ENCODE results near the gene GPR78. TPM values are rescaled to one million over a fixed set of nuclear protein-coding genes. Genes with fewer than 3 reads are reported as not detected.

Gene GPR78
- polyA plus RNA-seq, 1 donor (not counting 4 experiments of a cell fraction or from before 2014, with no cell fraction given) = not detected

- no peak for FAIRE-seq
- Histone ChIP-seq H3K27me3 (ENCODE audit: control insufficient read depth, extremely low read depth, insufficient read depth, low read length) (no peaks in the 10 kb centered on the region), H3K9ac (ENCODE audit: control insufficient read depth, extremely low read depth, insufficient read depth, low read length) (no peak overlapping the region), H4K20me1 (ENCODE audit: control insufficient read depth, extremely low read depth, insufficient read depth, low read length) (no peaks in the 10 kb centered on the region), H3K4me1 (ENCODE audit: control insufficient read depth, extremely low read depth, insufficient read depth, low read length) (no peaks in the 10 kb centered on the region), H3K4me3 (ENCODE audit: control insufficient read depth in 2 of 3, extremely low read depth in 1 of 3, insufficient read depth in 2 of 3, low read depth in 1 of 3, low read length in 3 of 3) (no peak overlapping the region), H3K27ac (ENCODE audit: control insufficient read depth, insufficient read depth, low read length) (no peak overlapping the region), H3K36me3 (ENCODE audit: control insufficient read depth in 2 of 2, extremely low read depth in 1 of 2, insufficient read depth in 2 of 2, low read length in 2 of 2) (no peaks in the 10 kb centered on the region), H3K9me3 (ENCODE audit: control insufficient read depth, low read depth, low read length) (no peaks in the 10 kb centered on the region), H3K4me2 (ENCODE audit: control insufficient read depth, extremely low read depth, insufficient read depth, low read depth, low read length) (no peak overlapping the region), H3K79me2 (ENCODE audit: control insufficient read depth, insufficient read depth, low read length) (no peaks in the 10 kb centered on the region), H2AFZ (ENCODE audit: control insufficient read depth, low read length) (no peak overlapping the region), H3K9me1 (ENCODE audit: control insufficient read depth, extremely low read depth, insufficient read depth, low read length) (no peaks in the 10 kb centered on the region)
- dilution Hi-C loops (cut with MboI; ENCODE audit: extremely low pct_ligation_motif_present, low sequenced_read_pairs) = no loop called here
- TF ChIP-seq, protein P1, sequence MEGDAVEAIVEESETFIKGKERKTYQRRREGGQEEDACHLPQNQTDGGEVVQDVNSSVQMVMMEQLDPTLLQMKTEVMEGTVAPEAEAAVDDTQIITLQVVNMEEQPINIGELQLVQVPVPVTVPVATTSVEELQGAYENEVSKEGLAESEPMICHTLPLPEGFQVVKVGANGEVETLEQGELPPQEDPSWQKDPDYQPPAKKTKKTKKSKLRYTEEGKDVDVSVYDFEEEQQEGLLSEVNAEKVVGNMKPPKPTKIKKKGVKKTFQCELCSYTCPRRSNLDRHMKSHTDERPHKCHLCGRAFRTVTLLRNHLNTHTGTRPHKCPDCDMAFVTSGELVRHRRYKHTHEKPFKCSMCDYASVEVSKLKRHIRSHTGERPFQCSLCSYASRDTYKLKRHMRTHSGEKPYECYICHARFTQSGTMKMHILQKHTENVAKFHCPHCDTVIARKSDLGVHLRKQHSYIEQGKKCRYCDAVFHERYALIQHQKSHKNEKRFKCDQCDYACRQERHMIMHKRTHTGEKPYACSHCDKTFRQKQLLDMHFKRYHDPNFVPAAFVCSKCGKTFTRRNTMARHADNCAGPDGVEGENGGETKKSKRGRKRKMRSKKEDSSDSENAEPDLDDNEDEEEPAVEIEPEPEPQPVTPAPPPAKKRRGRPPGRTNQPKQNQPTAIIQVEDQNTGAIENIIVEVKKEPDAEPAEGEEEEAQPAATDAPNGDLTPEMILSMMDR (optimal IDR thresholded peaks at IDR 0.05 in 1 of 3, IDR thresholded peaks at IDR 0.05 in 1 of 3, conservative IDR thresholded peaks at IDR 0.05 in 1 of 3; ENCODE audit: extremely low read depth in 1 of 3, insufficient read depth in 2 of 3, low read length in 3 of 3) = no peak
- TF ChIP-seq EZH2 (IDR thresholded peaks at IDR 0.05; ENCODE audit: low read length) = no peak
- no peak for DNase-seq (ENCODE audit: low read depth, low spot score)
These were observed 25.1 kb downstream of the GPR78 start for GRCh38 chr4:8605289-8605688.

DNA sequence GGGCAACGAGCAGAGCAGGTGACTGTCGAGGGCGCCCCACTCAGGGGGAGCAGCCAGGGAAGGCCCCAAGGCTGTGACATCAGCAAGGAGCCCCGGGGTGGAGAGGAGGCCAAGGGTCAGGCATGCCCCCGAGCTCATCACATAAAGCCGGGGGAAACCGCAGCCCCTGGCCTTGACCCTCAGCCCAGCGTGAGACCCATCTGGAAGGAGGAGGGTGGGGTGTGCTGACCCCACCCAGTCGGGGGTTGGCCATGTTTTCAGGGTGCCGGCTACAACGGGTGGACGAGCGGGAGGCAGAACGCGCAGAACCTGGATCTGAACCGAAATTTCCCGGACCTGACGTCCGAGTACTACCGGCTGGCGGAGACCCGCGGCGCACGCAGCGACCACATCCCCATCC, 26.3 kb downstream of the GPR78 start:
- Histone ChIP-seq H3K4me1 (ENCODE audit: control insufficient read depth, extremely low read depth, insufficient read depth, low read length) (no peaks in the 10 kb centered on the region), H3K79me2 (ENCODE audit: control insufficient read depth, insufficient read depth, low read length) (no peaks in the 10 kb centered on the region), H3K27me3 (ENCODE audit: control insufficient read depth, extremely low read depth, insufficient read depth, low read length) (no peaks in the 10 kb centered on the region), H2AFZ (ENCODE audit: control insufficient read depth, low read length) (no peak overlapping the region), H3K27ac (ENCODE audit: control insufficient read depth, insufficient read depth, low read length) (no peak overlapping the region), H3K9me1 (ENCODE audit: control insufficient read depth, extremely low read depth, insufficient read depth, low read length) (no peaks in the 10 kb centered on the region), H4K20me1 (ENCODE audit: control insufficient read depth, extremely low read depth, insufficient read depth, low read length) (no peaks in the 10 kb centered on the region), H3K4me2 (ENCODE audit: control insufficient read depth, extremely low read depth, insufficient read depth, low read depth, low read length) (no peak overlapping the region), H3K4me3 (ENCODE audit: control insufficient read depth in 2 of 3, extremely low read depth in 1 of 3, insufficient read depth in 2 of 3, low read depth in 1 of 3, low read length in 3 of 3) (no peak overlapping the region), H3K36me3 (ENCODE audit: control insufficient read depth in 2 of 2, extremely low read depth in 1 of 2, insufficient read depth in 2 of 2, low read length in 2 of 2) (no peaks in the 10 kb centered on the region), H3K9ac (ENCODE audit: control insufficient read depth, extremely low read depth, insufficient read depth, low read length) (no peak overlapping the region), H3K9me3 (ENCODE audit: control insufficient read depth, low read depth, low read length) (no peaks in the 10 kb centered on the region)
- DNase-seq (ENCODE audit: low read depth, low spot score) (no peak), FAIRE-seq (no peak)
- TF ChIP-seq EZH2 (IDR thresholded peaks at IDR 0.05; ENCODE audit: low read length) = no peak
- TF ChIP-seq, protein P1 (optimal IDR thresholded peaks at IDR 0.05 in 1 of 3, IDR thresholded peaks at IDR 0.05 in 1 of 3, conservative IDR thresholded peaks at IDR 0.05 in 1 of 3; ENCODE audit: extremely low read depth in 1 of 3, insufficient read depth in 2 of 3, low read length in 3 of 3) = no peak
- dilution Hi-C loops (cut with MboI; ENCODE audit: extremely low pct_ligation_motif_present, low sequenced_read_pairs) = no loop called here
